ENCODE data around the gene TTLL9.

Gene TTLL9

DNA sequence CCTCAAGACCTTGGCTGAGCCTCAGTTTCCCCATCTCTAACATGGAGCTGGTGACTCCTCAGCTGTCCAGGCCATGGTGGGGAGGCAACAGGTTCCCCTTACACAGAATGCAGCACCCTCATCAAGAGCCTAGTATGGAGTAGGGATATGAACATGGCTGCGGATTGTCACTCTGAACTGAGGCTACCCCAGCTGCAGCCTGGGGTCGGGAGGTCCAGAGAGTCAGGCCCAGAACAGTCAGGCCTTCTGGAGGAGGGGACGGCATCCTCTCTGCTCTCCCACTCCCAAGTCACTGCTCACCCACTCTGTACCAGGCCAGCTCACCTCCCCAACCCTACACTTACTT is 23.7 kb upstream of the TTLL9 start:
- H3K4me3 ChIP-seq (ENCODE audit: extremely low read depth, insufficient read depth, low read length, poor library complexity, severe bottlenecking), result no peak overlapping the region
- H3K27ac ChIP-seq (ENCODE audit: low read depth, low read length, severe bottlenecking), result no peak overlapping the region
- peaks cover 23% of the 10 kb centered on the region for H3K4me1 ChIP-seq (ENCODE audit: control insufficient read depth, insufficient read depth, low read length, poor library complexity, severe bottlenecking)
- 70 to 80% methylated on average over 2 of the region's 3 CpGs for WGBS, 2 experiments (ENCODE audit: insufficient coverage in 2 of 2)
- no peaks in the 10 kb centered on the region for H3K36me3 ChIP-seq (ENCODE audit: control insufficient read depth, insufficient read depth, low read length)
- no peaks in the 10 kb centered on the region for H3K9me3 ChIP-seq (ENCODE audit: control insufficient read depth, low read length)

DNA sequence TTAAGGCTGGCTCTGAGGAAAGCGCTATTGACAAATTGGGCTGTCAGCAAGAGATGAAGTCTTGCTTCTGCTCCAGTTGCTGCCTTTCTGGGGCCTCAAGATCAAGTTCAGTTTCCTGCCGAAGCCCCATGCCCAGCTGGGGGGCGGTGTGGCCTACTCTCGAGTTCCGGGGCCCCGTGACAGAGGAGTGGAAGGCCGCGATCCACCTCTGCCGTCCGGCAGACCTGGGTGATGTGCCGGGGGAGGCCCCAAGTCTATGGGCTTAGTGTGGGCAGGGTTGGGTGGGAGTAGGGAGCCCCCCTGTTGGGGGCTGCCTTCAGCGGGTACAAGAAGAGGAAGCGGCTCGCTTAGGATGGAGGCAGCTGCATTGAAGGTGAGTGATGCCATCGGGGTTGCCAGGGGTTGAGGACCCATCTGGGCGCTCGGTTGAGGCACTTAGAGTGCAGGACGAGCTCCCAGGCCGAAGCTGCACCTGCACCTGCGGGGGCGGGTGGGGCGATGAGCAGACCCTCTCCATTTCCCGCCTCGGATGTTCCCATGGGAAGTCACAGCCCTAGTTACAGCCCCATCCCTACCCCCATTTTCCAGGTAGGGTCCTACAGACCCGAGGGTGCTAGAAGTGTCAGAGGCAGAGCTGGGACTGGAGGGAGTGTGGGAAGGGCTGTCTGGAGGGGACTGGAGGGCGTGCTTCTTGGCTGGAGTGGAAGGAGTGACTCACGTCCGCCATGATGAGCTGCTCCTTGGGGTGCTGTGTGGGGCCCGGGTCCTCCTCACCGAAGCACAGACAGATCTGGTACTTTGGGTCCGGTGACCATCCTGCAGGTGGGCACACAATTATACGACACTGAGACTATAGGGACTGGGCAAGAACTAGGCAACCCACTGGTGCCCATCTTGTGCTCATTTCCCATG is 22.1 kb upstream of the TTLL9 start:
- no peaks in the 10 kb centered on the region for H3K9me3 ChIP-seq (ENCODE audit: control insufficient read depth, low read length)
- H3K36me3 ChIP-seq (ENCODE audit: control insufficient read depth, insufficient read depth, low read length), result no peaks in the 10 kb centered on the region
- WGBS, 2 experiments (ENCODE audit: insufficient coverage in 2 of 2), result 89% methylated on average over 25 to 27 of the region's 32 CpGs
- peaks cover 14% of the 10 kb centered on the region for H3K4me1 ChIP-seq (ENCODE audit: control insufficient read depth, insufficient read depth, low read length, poor library complexity, severe bottlenecking)
- no peak overlapping the region for H3K27ac ChIP-seq (ENCODE audit: low read depth, low read length, severe bottlenecking)
- no peak overlapping the region for H3K4me3 ChIP-seq (ENCODE audit: extremely low read depth, insufficient read depth, low read length, poor library complexity, severe bottlenecking)

DNA sequence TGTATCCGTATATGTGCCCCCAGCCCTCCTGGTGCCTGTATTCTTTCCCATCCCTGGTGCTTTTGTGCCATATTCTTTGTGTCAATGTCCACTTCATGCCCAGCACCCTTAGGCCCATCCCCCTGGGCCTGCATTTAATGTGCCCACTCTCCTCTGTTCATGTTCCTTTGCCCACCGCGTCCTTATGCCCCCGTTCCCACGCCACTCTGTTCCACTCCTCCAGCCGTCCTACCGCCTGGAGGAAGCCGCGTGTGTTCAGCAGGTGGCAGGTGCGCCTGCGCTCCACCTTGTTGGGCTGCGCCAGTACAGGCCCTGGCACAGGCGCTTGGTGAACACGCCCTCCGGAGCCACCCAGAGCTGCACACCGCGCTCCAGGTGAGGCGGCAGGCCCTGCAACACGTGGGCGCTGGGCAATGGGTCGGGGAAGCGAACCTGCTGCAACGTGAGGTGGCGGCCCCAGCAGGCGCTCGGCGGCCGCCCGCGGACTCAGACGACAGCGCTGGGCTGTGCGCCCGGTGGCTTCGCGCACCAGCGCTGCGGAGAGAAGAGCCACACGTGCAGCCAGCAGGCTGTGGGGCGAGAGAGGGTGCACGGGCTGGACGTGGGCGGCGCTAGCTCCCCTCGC is 21.0 kb upstream of the TTLL9 start:
- Histone ChIP-seq H3K9me3 (ENCODE audit: control insufficient read depth, low read length) (no peaks in the 10 kb centered on the region), H3K36me3 (ENCODE audit: control insufficient read depth, insufficient read depth, low read length) (no peaks in the 10 kb centered on the region), H3K27ac (ENCODE audit: low read depth, low read length, severe bottlenecking) (no peak overlapping the region), H3K4me1 (ENCODE audit: control insufficient read depth, insufficient read depth, low read length, poor library complexity, severe bottlenecking) (peaks cover 14% of the 10 kb centered on the region), H3K4me3 (ENCODE audit: extremely low read depth, insufficient read depth, low read length, poor library complexity, severe bottlenecking) (no peak overlapping the region)
- 89 to 94% methylated on average over 41 to 44 of the region's 45 CpGs for WGBS, 2 experiments (ENCODE audit: insufficient coverage in 2 of 2)

DNA sequence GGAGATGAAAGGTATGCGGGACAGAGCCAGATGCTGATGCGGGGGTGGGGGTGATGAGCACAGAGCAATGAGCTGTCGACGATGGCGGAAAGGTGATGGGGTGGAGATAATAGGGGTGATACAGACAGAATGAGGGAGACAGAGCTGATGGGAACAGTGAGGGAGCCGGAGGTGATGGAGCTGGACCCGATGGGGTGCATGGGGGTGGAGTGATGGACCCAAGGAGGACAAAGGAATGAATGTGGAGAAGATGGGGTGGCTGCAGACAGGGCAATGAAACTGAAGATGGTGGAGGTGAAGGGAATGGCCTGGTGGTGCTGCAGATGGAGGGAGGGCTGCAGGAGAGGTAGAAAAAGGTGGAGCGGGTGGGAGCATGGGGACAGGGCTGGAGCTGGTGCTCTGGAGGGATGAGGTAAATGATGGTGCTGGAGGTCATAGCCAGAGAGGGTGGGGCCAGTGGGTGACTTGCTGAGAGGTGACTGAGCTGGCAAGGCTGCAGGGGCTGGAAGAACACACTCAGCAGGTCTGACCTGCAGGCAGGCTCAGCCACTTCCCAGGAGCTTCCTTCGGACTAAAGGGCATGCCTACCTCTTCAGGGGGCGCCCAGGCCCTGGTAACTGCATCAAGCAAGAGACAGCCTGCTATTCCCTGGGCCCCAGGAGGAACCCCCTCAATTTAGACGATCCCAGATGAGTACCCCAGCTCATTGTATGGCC is 19.0 kb upstream of the TTLL9 start:
- Histone ChIP-seq H3K36me3 (ENCODE audit: control insufficient read depth, insufficient read depth, low read length) (no peaks in the 10 kb centered on the region), H3K27ac (ENCODE audit: low read depth, low read length, severe bottlenecking) (no peak overlapping the region), H3K4me3 (ENCODE audit: extremely low read depth, insufficient read depth, low read length, poor library complexity, severe bottlenecking) (no peak overlapping the region), H3K9me3 (ENCODE audit: control insufficient read depth, low read length) (no peaks in the 10 kb centered on the region), H3K4me1 (ENCODE audit: control insufficient read depth, insufficient read depth, low read length, poor library complexity, severe bottlenecking) (no peaks in the 10 kb centered on the region)
- 72 to 78% methylated on average over 10 of the region's 11 CpGs for WGBS, 2 experiments (ENCODE audit: insufficient coverage in 2 of 2)

DNA sequence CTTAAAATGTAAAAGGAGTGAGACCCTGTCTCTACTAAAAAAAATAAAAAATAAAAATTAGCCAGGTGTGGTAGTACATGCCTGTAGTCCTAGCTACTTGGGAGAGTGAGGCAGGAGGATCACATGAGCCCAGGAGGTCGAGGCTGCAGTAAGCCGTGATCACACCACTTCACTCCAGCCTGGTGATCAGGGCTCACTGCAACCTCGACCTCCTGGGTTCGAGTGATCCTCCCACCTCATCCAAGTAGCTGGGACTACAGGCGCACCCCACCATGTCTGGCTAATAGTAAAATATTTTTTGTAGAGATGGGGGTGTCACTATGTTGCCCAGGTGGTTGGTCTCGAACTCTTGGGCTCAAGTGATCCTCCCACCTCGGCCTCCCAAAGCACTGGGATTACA is 17.0 kb upstream of the TTLL9 start:
- Histone ChIP-seq H3K9me3 (ENCODE audit: control insufficient read depth, low read length) (no peaks in the 10 kb centered on the region), H3K4me3 (ENCODE audit: extremely low read depth, insufficient read depth, low read length, poor library complexity, severe bottlenecking) (no peak overlapping the region), H3K27ac (ENCODE audit: low read depth, low read length, severe bottlenecking) (no peak overlapping the region), H3K36me3 (ENCODE audit: control insufficient read depth, insufficient read depth, low read length) (no peaks in the 10 kb centered on the region), H3K4me1 (ENCODE audit: control insufficient read depth, insufficient read depth, low read length, poor library complexity, severe bottlenecking) (no peaks in the 10 kb centered on the region)
- WGBS, 2 experiments (ENCODE audit: insufficient coverage in 2 of 2), result 91 to 93% methylated on average over 2 to 5 of the region's 7 CpGs

DNA sequence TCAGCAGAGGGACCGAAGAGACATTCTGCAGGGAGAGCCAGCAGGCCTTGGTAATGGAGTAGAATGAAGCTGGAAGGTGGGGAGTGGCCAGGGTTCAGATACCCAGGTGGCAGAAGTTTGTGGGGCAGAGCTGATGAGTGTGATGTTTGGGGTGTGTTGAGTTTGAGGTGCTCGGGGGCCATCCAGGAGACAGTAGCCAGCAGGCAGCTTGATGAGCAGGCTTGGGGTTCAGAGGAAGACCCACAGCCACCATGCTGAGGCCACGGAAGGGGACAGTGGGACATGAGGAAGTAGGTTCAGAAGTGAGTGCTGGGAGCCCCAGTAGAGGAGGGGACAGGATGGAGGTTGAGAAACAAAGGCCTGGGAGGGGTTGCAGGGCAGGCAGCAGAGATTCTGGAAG is 13.9 kb upstream of the TTLL9 start:
- Histone ChIP-seq H3K36me3 (ENCODE audit: control insufficient read depth, insufficient read depth, low read length) (no peaks in the 10 kb centered on the region), H3K27ac (ENCODE audit: low read depth, low read length, severe bottlenecking) (no peak overlapping the region), H3K9me3 (ENCODE audit: control insufficient read depth, low read length) (no peaks in the 10 kb centered on the region), H3K4me3 (ENCODE audit: extremely low read depth, insufficient read depth, low read length, poor library complexity, severe bottlenecking) (no peak overlapping the region), H3K4me1 (ENCODE audit: control insufficient read depth, insufficient read depth, low read length, poor library complexity, severe bottlenecking) (peaks cover 9% of the 10 kb centered on the region)
- WGBS, 2 experiments (ENCODE audit: insufficient coverage in 2 of 2), result 71 to 81% methylated on average over 3 of the region's 3 CpGs

DNA sequence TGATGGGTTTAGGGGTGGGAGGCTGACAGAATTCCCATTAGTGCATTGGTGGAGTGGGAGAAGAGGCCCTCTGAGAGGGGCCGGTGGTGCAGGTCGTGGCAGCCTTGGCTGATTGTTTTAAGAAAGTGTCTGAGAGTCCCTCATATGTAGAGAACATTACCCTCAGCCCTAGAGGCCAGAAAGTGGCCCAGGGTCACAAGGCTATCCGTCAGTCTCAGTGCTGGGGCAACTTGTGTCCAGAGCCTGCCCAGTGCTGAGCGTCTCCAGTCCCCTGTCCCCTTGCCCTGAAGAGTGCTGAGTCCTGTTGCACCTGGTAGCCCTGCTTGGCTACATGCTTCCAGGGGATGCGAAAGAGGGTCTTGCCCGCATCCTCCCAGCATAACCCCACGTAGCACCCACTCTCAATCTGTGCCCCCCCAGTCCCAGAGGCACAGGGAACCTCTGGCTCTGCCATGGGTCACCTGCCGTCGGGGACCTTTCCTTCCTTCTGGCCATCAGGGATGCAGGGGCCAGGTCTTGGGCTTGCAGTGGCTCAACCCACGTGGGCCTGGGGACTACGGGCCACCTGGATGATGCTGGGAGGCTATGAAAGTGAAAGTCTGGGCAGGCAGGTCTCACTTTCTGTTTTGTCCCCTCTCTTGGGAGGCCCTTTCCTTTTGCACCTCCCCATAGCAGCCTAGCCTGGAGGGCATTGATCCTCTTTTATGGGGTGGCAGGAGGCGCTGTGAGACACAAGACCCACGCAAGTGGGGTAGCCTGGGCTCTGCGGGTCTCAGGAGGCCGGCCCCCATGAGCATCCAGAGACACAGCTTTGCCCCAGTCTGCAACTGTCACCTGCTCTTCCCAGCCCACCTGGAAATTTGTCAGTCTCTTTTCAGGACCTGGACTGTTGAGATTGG is 12.3 kb upstream of the TTLL9 start:
- Histone ChIP-seq H3K4me3 (ENCODE audit: extremely low read depth, insufficient read depth, low read length, poor library complexity, severe bottlenecking) (no peak overlapping the region), H3K9me3 (ENCODE audit: control insufficient read depth, low read length) (no peaks in the 10 kb centered on the region), H3K36me3 (ENCODE audit: control insufficient read depth, insufficient read depth, low read length) (no peaks in the 10 kb centered on the region), H3K27ac (ENCODE audit: low read depth, low read length, severe bottlenecking) (no peak overlapping the region), H3K4me1 (ENCODE audit: control insufficient read depth, insufficient read depth, low read length, poor library complexity, severe bottlenecking) (peaks cover 9% of the 10 kb centered on the region)
- WGBS, 2 experiments (ENCODE audit: insufficient coverage in 2 of 2), result 84 to 85% methylated on average over 10 to 13 of the region's 15 CpGs

DNA sequence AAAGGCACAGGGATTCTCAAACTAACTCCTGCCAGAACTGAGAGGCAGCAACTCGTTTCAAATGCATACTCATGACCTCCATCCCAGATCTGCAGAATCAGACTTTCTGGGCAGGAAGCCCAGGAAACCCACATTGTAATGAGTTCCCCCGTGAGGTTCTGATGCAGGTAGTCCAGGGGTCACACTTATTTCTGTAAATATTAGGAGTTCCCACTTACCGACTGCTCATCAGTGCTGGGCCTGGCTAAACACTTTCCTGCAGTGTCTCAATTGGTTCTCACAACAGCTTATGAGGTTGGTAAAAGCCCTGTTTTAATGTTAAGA is 11.7 kb upstream of the TTLL9 start:
- H3K36me3 ChIP-seq (ENCODE audit: control insufficient read depth, insufficient read depth, low read length), result no peaks in the 10 kb centered on the region
- peaks cover 9% of the 10 kb centered on the region for H3K4me1 ChIP-seq (ENCODE audit: control insufficient read depth, insufficient read depth, low read length, poor library complexity, severe bottlenecking)
- H3K9me3 ChIP-seq (ENCODE audit: control insufficient read depth, low read length), result no peaks in the 10 kb centered on the region
- H3K4me3 ChIP-seq (ENCODE audit: extremely low read depth, insufficient read depth, low read length, poor library complexity, severe bottlenecking), result no peak overlapping the region
- H3K27ac ChIP-seq (ENCODE audit: low read depth, low read length, severe bottlenecking), result no peak overlapping the region
- WGBS, 2 experiments (ENCODE audit: insufficient coverage in 2 of 2), result 69 to 86% methylated on average over 2 to 3 of the region's 3 CpGs

DNA sequence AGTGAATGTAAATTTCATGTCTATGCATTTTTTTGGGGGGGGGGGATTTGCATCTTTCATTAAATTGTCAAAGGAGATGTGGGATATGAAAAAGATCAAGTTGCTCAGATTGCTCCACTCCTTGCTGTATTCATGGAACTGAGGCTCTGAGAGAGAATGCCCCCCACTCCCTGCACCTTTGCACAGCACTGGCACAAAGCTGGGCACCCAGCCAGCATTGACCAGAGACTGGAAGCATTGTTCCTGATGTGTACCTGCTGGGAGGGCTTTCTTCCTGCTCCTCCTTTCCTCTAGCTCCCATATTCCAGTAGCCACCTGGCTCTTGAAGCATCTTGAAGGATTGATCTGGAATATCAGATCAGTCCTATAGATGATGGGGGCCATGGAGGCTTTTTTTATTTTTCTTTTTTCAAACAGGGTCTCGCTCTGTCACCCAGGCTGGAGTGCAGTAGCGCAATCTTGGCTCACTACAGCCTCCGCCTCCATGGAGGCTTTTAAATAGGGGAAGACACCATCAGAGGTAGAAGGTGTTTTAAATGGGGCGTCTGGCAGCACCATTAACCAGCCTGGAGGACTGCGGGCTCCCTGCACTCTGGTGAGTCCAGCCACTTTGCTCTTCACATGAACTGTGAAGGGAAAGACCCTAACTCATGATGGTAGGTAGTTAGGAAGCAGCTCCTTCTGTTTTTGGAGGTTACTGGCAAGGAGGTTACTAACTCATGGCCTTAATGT is 11.0 kb upstream of the TTLL9 start:
- no peak overlapping the region for H3K27ac ChIP-seq (ENCODE audit: low read depth, low read length, severe bottlenecking)
- peaks cover 9% of the 10 kb centered on the region for H3K4me1 ChIP-seq (ENCODE audit: control insufficient read depth, insufficient read depth, low read length, poor library complexity, severe bottlenecking)
- H3K9me3 ChIP-seq (ENCODE audit: control insufficient read depth, low read length), result no peaks in the 10 kb centered on the region
- 87 to 98% methylated on average over 5 of the region's 5 CpGs for WGBS, 2 experiments (ENCODE audit: insufficient coverage in 2 of 2)
- H3K4me3 ChIP-seq (ENCODE audit: extremely low read depth, insufficient read depth, low read length, poor library complexity, severe bottlenecking), result no peak overlapping the region
- no peaks in the 10 kb centered on the region for H3K36me3 ChIP-seq (ENCODE audit: control insufficient read depth, insufficient read depth, low read length)

DNA sequence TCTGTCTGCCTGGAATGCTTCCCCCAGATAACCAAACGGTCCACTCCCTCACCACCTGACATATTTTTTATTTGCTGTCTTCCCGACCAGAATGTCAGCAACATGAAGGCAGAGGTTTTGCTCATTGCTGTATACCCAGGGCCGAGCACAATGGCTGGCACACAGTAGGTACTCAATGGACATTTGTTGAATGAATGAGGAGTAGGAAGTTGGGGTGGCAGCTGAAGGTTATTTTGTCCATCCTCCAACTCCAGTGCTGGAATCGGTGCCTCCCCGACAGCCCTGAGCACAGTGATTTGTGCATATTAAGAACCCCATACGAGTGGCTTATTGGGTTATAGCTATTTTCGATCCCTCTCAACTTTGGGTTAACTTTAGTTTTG is 10.4 kb upstream of the TTLL9 start:
- Histone ChIP-seq H3K36me3 (ENCODE audit: control insufficient read depth, insufficient read depth, low read length) (no peaks in the 10 kb centered on the region), H3K27ac (ENCODE audit: low read depth, low read length, severe bottlenecking) (no peak overlapping the region), H3K4me3 (ENCODE audit: extremely low read depth, insufficient read depth, low read length, poor library complexity, severe bottlenecking) (no peak overlapping the region), H3K9me3 (ENCODE audit: control insufficient read depth, low read length) (no peaks in the 10 kb centered on the region), H3K4me1 (ENCODE audit: control insufficient read depth, insufficient read depth, low read length, poor library complexity, severe bottlenecking) (peaks cover 9% of the 10 kb centered on the region)
- WGBS, 2 experiments (ENCODE audit: insufficient coverage in 2 of 2), result 91 to 92% methylated on average over 3 to 4 of the region's 7 CpGs
